Measurements from ENCODE around the gene TMEM200B. TPM values are rescaled to one million over a fixed set of nuclear protein-coding genes. Genes with fewer than 3 reads are reported as not detected.

TMEM200B gene
- total and polyA plus RNA-seq, 10 of the 15 experiments (the other 5 are each of a cell fraction or from before 2014, with no cell fraction given): 0.03 to 1.4 (median 0.08) TPM; not detected in 3

DNA sequence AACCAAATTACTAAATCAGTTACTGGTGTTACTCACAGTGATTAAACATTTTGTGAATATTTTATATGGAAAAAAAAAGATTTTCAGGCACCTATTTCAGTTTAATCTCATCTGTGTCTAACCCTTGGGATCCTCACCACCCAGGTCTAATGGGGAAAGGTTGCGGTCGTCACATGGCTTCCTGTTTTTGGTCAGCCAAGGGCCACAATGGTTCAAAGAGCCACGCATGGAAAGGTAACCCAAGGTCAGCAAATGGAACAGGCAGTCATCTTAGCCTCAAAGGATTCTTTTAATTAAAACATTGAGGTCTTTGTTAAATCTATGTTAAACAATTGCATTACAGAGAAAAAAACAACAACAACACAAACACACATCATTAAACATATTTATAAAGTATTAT, 36.1 kb upstream of the TMEM200B start:
- TF ChIP-seq ZBED1 (IDR thresholded peaks at IDR 0.05; ENCODE audit: borderline replicate concordance): no peak
- FAIRE-seq (no peak), ATAC-seq (no peak), DNase-seq (ENCODE audit: low read depth, low spot score) (no peak)
- RAD21 ChIA-PET (ENCODE audit: unreplicated experiment): interaction anchor here (1.3 kb wide), 1 partner anchor 43 kb away, joined by 4 read pairs; no protein-coding TSS in a partner anchor
- no peak overlapping the region for H3K4me2 ChIP-seq (ENCODE audit: control insufficient read depth, insufficient read depth)
- H3K9ac ChIP-seq (ENCODE audit: control insufficient read depth, insufficient read depth, low read length): no peak overlapping the region
- no TSS peak for BruUV-seq (replicated peaks)
- H3K27ac ChIP-seq (ENCODE audit: control insufficient read depth, insufficient read depth): no peak overlapping the region
- H3K79me2 ChIP-seq (ENCODE audit: control insufficient read depth, insufficient read depth, low read length): peaks cover 25% of the 10 kb centered on the region
- H3K4me1 ChIP-seq (ENCODE audit: control insufficient read depth, insufficient read depth, low read length): no peaks in the 10 kb centered on the region
- in situ Hi-C loops (cut with MboI) (no loop called here), intact Hi-C loops (cut with micrococcal nuclease; ENCODE audit: unreplicated experiment) (no loop called here)
- H4K20me1 ChIP-seq (ENCODE audit: control insufficient read depth, insufficient read depth): 0 out of 2 replicates have a peak, but pooled peaks cover 2% of the 10 kb centered on the region
- no peaks in the 10 kb centered on the region for H3K9me3 ChIP-seq (replicated peaks; ENCODE audit: control insufficient read depth, insufficient read depth, low read length)
- WGBS (ENCODE audit: insufficient coverage, insufficient replicate concordance, low lambda C conversion rate, missing lambda C conversion rate): 82% methylated on average over 3 of the region's 3 CpGs
- H3K27me3 ChIP-seq (replicated peaks in 1 of 2; ENCODE audit: control insufficient read depth in 2 of 2, insufficient read depth in 2 of 2, low read length in 1 of 2): no peaks in the 10 kb centered on the region
- SMC1A ChIA-PET (ENCODE audit: uncharacterized antibody, unreplicated experiment): interaction anchor here (0.7 to 2.7 kb wide), 2 partner anchors 11 to 73 kb away, joined by 4 to 11 read pairs; no protein-coding TSS in a partner anchor
- CTCF ChIA-PET: interaction anchor here (1.1 to 1.6 kb wide), 2 partner anchors 38 to 43 kb away, joined by 3 read pairs; no protein-coding TSS in a partner anchor
- H2AFZ ChIP-seq (ENCODE audit: control insufficient read depth, low read depth, low read length): no peak overlapping the region
- POLR2A ChIA-PET: no interaction called here
- H3K36me3 ChIP-seq (ENCODE audit: control insufficient read depth in 2 of 2, insufficient read depth in 2 of 2, low read length in 1 of 2): peaks cover 13 to 43% of the 10 kb centered on the region in 2 experiments
- H3K4me3 ChIP-seq: no peak overlapping the region

DNA sequence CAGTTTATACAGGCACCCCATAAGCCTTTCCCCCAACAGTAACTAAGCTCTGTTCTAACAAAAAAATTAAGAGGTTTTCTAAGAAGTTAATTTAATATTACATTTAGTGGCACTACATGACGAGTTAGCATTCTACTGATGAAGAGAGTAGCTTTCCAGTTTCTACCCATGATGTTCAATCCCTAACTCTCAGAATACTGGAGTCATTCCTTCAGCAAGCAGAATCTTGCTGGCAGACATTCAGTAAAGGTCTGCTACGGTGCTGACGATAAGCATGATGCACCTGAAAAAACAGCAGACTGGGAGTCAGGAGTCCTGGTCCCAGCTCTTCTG, 33.5 kb upstream of the TMEM200B start:
- Histone ChIP-seq H3K4me3 (no peak overlapping the region), H3K36me3 (ENCODE audit: control insufficient read depth in 2 of 2, insufficient read depth in 2 of 2, low read length in 1 of 2) (peaks cover 20 to 46% of the 10 kb centered on the region in 2 experiments), H3K27ac (ENCODE audit: control insufficient read depth, insufficient read depth) (no peak overlapping the region), H2AFZ (ENCODE audit: control insufficient read depth, low read depth, low read length) (no peak overlapping the region), H4K20me1 (ENCODE audit: control insufficient read depth, insufficient read depth) (0 out of 2 replicates have a peak, but pooled peaks cover 2% of the 10 kb centered on the region), H3K9ac (ENCODE audit: control insufficient read depth, insufficient read depth, low read length) (no peak overlapping the region), H3K4me2 (ENCODE audit: control insufficient read depth, insufficient read depth) (no peak overlapping the region), H3K4me1 (ENCODE audit: control insufficient read depth, insufficient read depth, low read length) (no peaks in the 10 kb centered on the region), H3K27me3 (replicated peaks in 1 of 2; ENCODE audit: control insufficient read depth in 2 of 2, insufficient read depth in 2 of 2, low read length in 1 of 2) (no peaks in the 10 kb centered on the region), H3K79me2 (ENCODE audit: control insufficient read depth, insufficient read depth, low read length) (peaks cover 2% of the 10 kb centered on the region), H3K9me3 (replicated peaks; ENCODE audit: control insufficient read depth, insufficient read depth, low read length) (no peaks in the 10 kb centered on the region)
- ChIA-PET RAD21 (ENCODE audit: unreplicated experiment) (no interaction called here), POLR2A (interaction anchor here (2.6 kb wide), 1 partner anchor 25 kb away, joined by 7 read pairs; the partner anchor contains the start of gene SRSF4), SMC1A (ENCODE audit: uncharacterized antibody, unreplicated experiment) (interaction anchor here (2.0 kb wide), 1 partner anchor 45 kb away, joined by 7 read pairs; no protein-coding TSS in a partner anchor), CTCF (interaction anchor here (2.9 kb wide), 1 partner anchor 45 kb away, joined by 10 read pairs; no protein-coding TSS in a partner anchor)
- ATAC-seq (no peak), FAIRE-seq (no peak), DNase-seq (ENCODE audit: low read depth, low spot score) (no peak)
- WGBS (ENCODE audit: insufficient coverage, insufficient replicate concordance, low lambda C conversion rate, missing lambda C conversion rate): 97% methylated on average over 3 of the region's 3 CpGs
- no peak for TF ChIP-seq NFIC (IDR thresholded peaks at IDR 0.05; ENCODE audit: low read depth, low read length)
- no peak for TF ChIP-seq POU2F2 (IDR thresholded peaks at IDR 0.05; ENCODE audit: borderline replicate concordance, low read depth, low read length)
- TF ChIP-seq RELA (IDR thresholded peaks at IDR 0.05; ENCODE audit: borderline replicate concordance, partially characterized antibody): no peak
- TF ChIP-seq TBL1XR1 (IDR thresholded peaks at IDR 0.05; ENCODE audit: low read depth, low read length): no peak
- TF ChIP-seq PML (IDR thresholded peaks at IDR 0.05; ENCODE audit: low read length): no peak
- no peak for TF ChIP-seq TAF1 (IDR thresholded peaks at IDR 0.05; ENCODE audit: borderline replicate concordance, low read depth, low read length)
- no peak for TF ChIP-seq MTA2 (IDR thresholded peaks at IDR 0.05; ENCODE audit: low read depth)
- no peak for TF ChIP-seq POLR2AphosphoS5 (IDR thresholded peaks at IDR 0.05; ENCODE audit: low read length)
- no peak for TF ChIP-seq TARDBP (IDR thresholded peaks at IDR 0.05; ENCODE audit: borderline replicate concordance)
- TF ChIP-seq IRF3 (IDR thresholded peaks at IDR 0.05): no peak
- TF ChIP-seq, protein P1, sequence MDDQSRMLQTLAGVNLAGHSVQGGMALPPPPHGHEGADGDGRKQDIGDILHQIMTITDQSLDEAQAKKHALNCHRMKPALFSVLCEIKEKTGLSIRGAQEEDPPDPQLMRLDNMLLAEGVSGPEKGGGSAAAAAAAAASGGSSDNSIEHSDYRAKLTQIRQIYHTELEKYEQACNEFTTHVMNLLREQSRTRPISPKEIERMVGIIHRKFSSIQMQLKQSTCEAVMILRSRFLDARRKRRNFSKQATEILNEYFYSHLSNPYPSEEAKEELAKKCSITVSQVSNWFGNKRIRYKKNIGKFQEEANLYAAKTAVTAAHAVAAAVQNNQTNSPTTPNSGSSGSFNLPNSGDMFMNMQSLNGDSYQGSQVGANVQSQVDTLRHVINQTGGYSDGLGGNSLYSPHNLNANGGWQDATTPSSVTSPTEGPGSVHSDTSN (IDR thresholded peaks at IDR 0.05; ENCODE audit: insufficient replicate concordance, low read depth, low read length): no peak
- in situ Hi-C loops (cut with MboI): no loop called here
- no TSS peak for BruUV-seq (replicated peaks)
- intact Hi-C loops (cut with micrococcal nuclease; ENCODE audit: unreplicated experiment): no loop called here
